Left ventricle myocardium inferior (tissue), 1 donor: Measurements from ENCODE around the gene COQ10A. TPM values are rescaled to one million over a fixed set of nuclear protein-coding genes. Genes with fewer than 3 reads are reported as not detected.

Experiments
- DNase-seq: peaks from one replicate; pipeline ENCODE4 v3.0.0-alpha.2; 2020
- H3K27ac ChIP-seq: fragments of 200-600 bp; replicated peaks from 2 replicates; pipeline ENCODE4 v1.8.0; 2021
- H3K27me3 ChIP-seq: fragments of 200-600 bp; 2 replicates; pipeline ENCODE4 v1.8.0; 2021; ENCODE audit warnings: low read depth
- H3K36me3 ChIP-seq: fragments of 200-600 bp; 2 replicates; pipeline ENCODE4 v1.8.0; 2021
- H3K4me1 ChIP-seq: fragments of 200-600 bp; 2 replicates; pipeline ENCODE4 v1.8.0; 2021
- H3K4me3 ChIP-seq: fragments of 200-600 bp; 2 replicates; pipeline ENCODE4 v1.8.0; 2021; ENCODE audit warnings: mild to moderate bottlenecking, moderate library complexity
- H3K9me3 ChIP-seq: fragments of 200-600 bp; replicated peaks from 2 replicates; pipeline ENCODE4 v1.8.0; 2021
- intact Hi-C: fragments of 100-400 bp; cut with micrococcal nuclease; formaldehyde crosslinking; loops from one replicate; pipeline ENCODE4 v1.11.0; 2022
- long read RNA-seq: library from polyadenylated mRNA; unstranded; transcript quantifications from one replicate; pipeline ENCODE4 v2.0.0, GENCODE V29; 2021
- total RNA-seq: library from RNA; stranded (reverse); fragmentation: NEBNext Ultra II Directional; extraction: Animal tissue kit (Norgen Biotek cat#: 25700); gene quantifications from one replicate; pipeline ENCODE4 v1.2.1, GENCODE V29; 2021
- TF ChIP-seq, protein P1 (sequence below): fragments of 200-600 bp; IDR thresholded peaks from 2 replicates; pipeline ENCODE4 v1.8.0; 2021; ENCODE audit warnings: antibody characterized with exemption, mild to moderate bottlenecking, borderline replicate concordance
- donor health status: DM: no; HTN: yes; CAD: no; lungs with severe emphysema.

The COQ10A gene
- 203 TPM for total RNA-seq
- long read RNA-seq, transcript COQ10A-201 (5 exons, 1,652 nt) = minor isoform, 40 of 196 reads
- long read RNA-seq, transcript COQ10A-203 (4 exons, 1,369 nt) = minor isoform, 15 of 196 reads
- long read RNA-seq, transcript COQ10A-202 (5 exons, 1,410 nt) = major isoform, 122 of 196 reads
- long read RNA-seq, partial matches to known transcripts = 3 of 196 reads
- long read RNA-seq, other reads (novel, unspliced or antisense) = 12 of 196 reads

DNA sequence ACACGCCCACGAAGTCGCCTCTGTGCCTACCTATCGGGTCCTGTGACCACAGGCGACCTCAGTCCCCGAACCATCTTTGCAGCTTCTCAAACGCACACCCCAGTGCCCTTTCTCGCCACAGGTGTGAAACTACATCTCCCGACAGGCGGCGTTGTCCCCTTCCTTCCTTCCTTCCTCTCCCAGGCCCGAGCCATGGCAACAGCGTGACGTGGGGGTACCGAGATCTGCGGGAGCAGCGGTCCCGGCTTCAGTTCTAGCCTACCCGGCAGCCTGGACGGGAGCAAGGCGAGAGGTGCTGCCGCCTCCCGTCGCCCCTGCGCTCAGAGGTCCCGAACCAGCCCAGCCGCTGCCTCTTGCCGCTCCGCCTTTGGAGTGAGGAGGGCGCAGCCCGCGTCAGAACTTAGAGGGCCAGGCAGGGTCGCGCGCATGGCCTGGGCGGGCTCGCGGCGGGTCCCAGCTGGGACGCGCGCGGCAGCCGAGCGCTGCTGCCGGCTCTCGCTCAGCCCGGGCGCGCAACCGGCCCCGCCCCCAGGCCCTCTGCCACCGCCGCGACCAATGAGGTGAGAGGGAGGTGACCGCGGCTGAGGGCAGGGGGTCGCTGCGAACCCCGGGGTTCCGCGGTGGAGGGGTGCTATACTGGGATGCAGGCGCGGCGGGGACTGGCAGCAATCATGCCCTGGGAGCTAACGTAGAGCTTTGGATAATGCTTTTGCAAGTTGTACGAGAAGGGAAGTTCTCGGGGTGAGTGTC lies at the start of gene COQ10A:
Gene COQ10A (plus strand): TSS at position 250 of the 750 bp plus-strand sequence. CDS start 177 bp downstream, at position 427.
- Histone ChIP-seq H3K4me3 (peak within 1 kb of the TSS; percentile 83), H3K36me3 (peaks cover 28% of the 10 kb centered on the region), H3K27me3 (no peaks in the 10 kb centered on the region), H3K27ac (peak within 1 kb of the TSS; percentile 97), H3K9me3 (no peaks in the 10 kb centered on the region), H3K4me1 (peaks cover 52% of the 10 kb centered on the region)
- DNase-seq = peak; percentile 90
- TF ChIP-seq, protein P1, sequence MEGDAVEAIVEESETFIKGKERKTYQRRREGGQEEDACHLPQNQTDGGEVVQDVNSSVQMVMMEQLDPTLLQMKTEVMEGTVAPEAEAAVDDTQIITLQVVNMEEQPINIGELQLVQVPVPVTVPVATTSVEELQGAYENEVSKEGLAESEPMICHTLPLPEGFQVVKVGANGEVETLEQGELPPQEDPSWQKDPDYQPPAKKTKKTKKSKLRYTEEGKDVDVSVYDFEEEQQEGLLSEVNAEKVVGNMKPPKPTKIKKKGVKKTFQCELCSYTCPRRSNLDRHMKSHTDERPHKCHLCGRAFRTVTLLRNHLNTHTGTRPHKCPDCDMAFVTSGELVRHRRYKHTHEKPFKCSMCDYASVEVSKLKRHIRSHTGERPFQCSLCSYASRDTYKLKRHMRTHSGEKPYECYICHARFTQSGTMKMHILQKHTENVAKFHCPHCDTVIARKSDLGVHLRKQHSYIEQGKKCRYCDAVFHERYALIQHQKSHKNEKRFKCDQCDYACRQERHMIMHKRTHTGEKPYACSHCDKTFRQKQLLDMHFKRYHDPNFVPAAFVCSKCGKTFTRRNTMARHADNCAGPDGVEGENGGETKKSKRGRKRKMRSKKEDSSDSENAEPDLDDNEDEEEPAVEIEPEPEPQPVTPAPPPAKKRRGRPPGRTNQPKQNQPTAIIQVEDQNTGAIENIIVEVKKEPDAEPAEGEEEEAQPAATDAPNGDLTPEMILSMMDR = peak; percentile 79
- intact Hi-C loops = no loop called here

GRCh38 chr12:56219840-56220239 lies 46.9 kb upstream of the COQ10A start:
- TF ChIP-seq, protein P1 = no peak
- Histone ChIP-seq H3K4me1 (peaks cover 58% of the 10 kb centered on the region), H3K9me3 (no peaks in the 10 kb centered on the region), H3K27me3 (no peaks in the 10 kb centered on the region), H3K36me3 (peaks cover 24% of the 10 kb centered on the region), H3K27ac (peak overlapping the region; percentile 99), H3K4me3 (peak overlapping the region; percentile 81)
- intact Hi-C loops = no loop called here
- no peak for DNase-seq

GRCh38 chr12:56220611-56221231 lies 46.0 kb upstream of the COQ10A start:
- Histone ChIP-seq H3K4me3 (peak overlapping the region; percentile 81), H3K27ac (peak overlapping the region; percentile 99), H3K9me3 (no peaks in the 10 kb centered on the region), H3K36me3 (peaks cover 15% of the 10 kb centered on the region), H3K4me1 (peaks cover 63% of the 10 kb centered on the region), H3K27me3 (no peaks in the 10 kb centered on the region)
- DNase-seq = no peak
- TF ChIP-seq, protein P1 = no peak
- intact Hi-C loops = no loop called here

DNA sequence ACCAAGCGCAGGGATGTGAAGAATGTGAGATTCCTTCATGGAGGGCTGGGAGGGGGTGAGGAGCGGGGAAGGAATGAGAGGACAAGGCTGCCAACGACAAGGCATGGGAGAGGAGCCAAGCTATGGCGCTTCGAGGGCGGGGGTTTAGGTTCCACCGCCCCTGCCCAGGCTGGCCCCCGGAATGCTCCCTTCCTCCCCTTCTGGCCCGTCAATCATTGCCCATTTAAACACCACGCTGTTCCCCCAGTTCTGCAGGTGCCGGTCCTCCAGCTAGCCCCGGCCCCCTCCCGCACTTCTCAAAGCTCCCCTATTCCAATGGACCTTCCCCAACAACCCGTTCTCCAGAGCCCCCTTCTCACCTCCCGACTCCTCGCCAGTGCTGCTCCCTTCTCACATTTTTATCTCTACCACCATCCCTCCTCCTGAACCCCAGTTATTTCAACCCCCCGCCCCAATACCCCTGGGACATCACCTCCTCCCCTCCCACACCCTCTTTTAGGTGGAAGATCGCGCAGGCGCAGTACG lies 45.4 kb upstream of the COQ10A start:
- Histone ChIP-seq H3K4me1 (peaks cover 63% of the 10 kb centered on the region), H3K27me3 (no peaks in the 10 kb centered on the region), H3K9me3 (no peaks in the 10 kb centered on the region), H3K36me3 (peaks cover 9% of the 10 kb centered on the region), H3K4me3 (peak overlapping the region; percentile 81), H3K27ac (peak overlapping the region; percentile 99)
- DNase-seq = peak; percentile 59
- TF ChIP-seq, protein P1 = no peak
- intact Hi-C loops = no loop called here

- Histone ChIP-seq H3K36me3 (peaks cover 3% of the 10 kb centered on the region), H3K27me3 (no peaks in the 10 kb centered on the region), H3K9me3 (no peaks in the 10 kb centered on the region), H3K4me1 (peaks cover 63% of the 10 kb centered on the region), H3K4me3 (peak within 1 kb of the TSS; percentile 81), H3K27ac (peak within 1 kb of the TSS; percentile 99)
- intact Hi-C loops = no loop called here
- TF ChIP-seq, protein P1 = no peak
- DNase-seq = peak; percentile 97
Measured at GRCh38 chr12:56221757-56222530, 44.8 kb upstream of the COQ10A start, which contains the start of gene RNF41. TSS of gene RNF41 (minus strand) at chr12:56221922. CDS start at chr12:56214047, 7,875 bp downstream.
